Neural progenitor cell (in vitro differentiated cells): ENCODE results near the gene GMDS.

Experiments used
- CTCF ChIP-seq: fragments of 200-600 bp; sonication (generic); IDR thresholded peaks from 2 replicates; pipeline ENCODE4 v1.5.1; 2017; ENCODE audit warnings: antibody characterized with exemption, mild to moderate bottlenecking
- EZH2 ChIP-seq: fragments of 200-600 bp; sonication (generic); IDR thresholded peaks from 2 replicates; pipeline ENCODE4 v1.6.1; 2017; ENCODE audit warnings: antibody characterized with exemption, mild to moderate bottlenecking, moderate library complexity
- EZH2phosphoT487 ChIP-seq: fragments of 200-600 bp; sonication (generic); IDR thresholded peaks from 2 replicates; pipeline ENCODE4 v1.6.1; 2017; ENCODE audit warnings: antibody characterized with exemption

- TF ChIP-seq CTCF: no peak
- TF ChIP-seq EZH2: peak; percentile 55
- TF ChIP-seq EZH2phosphoT487: no peak
Measured at GRCh38 chr6:1605893-1606779, 639.3 kb downstream of the GMDS start.
